HFFc6 (cell line): ENCODE measurements around the gene TNNT2. TPM values are rescaled to one million over a fixed set of nuclear protein-coding genes. Genes with fewer than 3 reads are reported as not detected.

ENCODE experiments used
- DNase-seq: peaks from one replicate; pipeline ENCODE4 v3.0.0-alpha.2; 2018
- H3K27ac Mint-ChIP-seq: 2 replicates; pipeline ENCODE4 v1.8.0; 2020; ENCODE audit warnings: mild to moderate bottlenecking, mixed read lengths
- H3K27me3 Mint-ChIP-seq: 2 replicates; pipeline ENCODE4 v1.8.0; 2021; ENCODE audit warnings: mild to moderate bottlenecking, moderate library complexity, mixed read lengths; ENCODE audit not compliant: insufficient read depth
- H3K36me3 Mint-ChIP-seq: 2 replicates; pipeline ENCODE4 v1.8.0; 2021; ENCODE audit warnings: low read depth, mixed read lengths
- H3K4me1 Mint-ChIP-seq: 2 replicates; pipeline ENCODE4 v1.8.0; 2020; ENCODE audit warnings: low read depth, mixed read lengths
- H3K4me3 Mint-ChIP-seq: 2 replicates; pipeline ENCODE4 v1.8.0; 2020; ENCODE audit warnings: mild to moderate bottlenecking, moderate library complexity, mixed read lengths
- H3K9me3 Mint-ChIP-seq: 2 replicates; pipeline ENCODE4 v1.8.0; 2020; ENCODE audit warnings: mild to moderate bottlenecking, mixed read lengths
- CTCF ChIP-seq: fragments of 200-600 bp; sonication (generic); IDR thresholded peaks from 2 replicates; pipeline ENCODE4 v1.5.0; 2021; ENCODE audit warnings: antibody characterized with exemption, mild to moderate bottlenecking
- total RNA-seq, 6 experiments: library from RNA; stranded (reverse); fragmentation: NEBNext Ultra II Directional; extraction: Animal tissue kit (Norgen Biotek cat#: 25700); gene quantifications; 2 replicates in 1 of 6; 3 replicates in 5 of 6; pipeline ENCODE4 v1.2.3, GENCODE V29; 2021

Gene TNNT2
- total RNA-seq, 6 experiments from 2014 or later = not detected

GRCh38 chr1:201385299-201385891 is 7.9 kb upstream of the TNNT2 start:
- H3K4me1 Mint-ChIP-seq = peaks cover 26% of the 10 kb centered on the region
- H3K4me3 Mint-ChIP-seq = no peak overlapping the region
- peak; percentile 92 for TF ChIP-seq CTCF
- peaks cover 24% of the 10 kb centered on the region for H3K27me3 Mint-ChIP-seq
- no peak for DNase-seq
- 0 out of 2 replicates have a peak overlapping the region, but pooled peaks have one; percentile 65 for H3K27ac Mint-ChIP-seq
- H3K9me3 Mint-ChIP-seq = no peaks in the 10 kb centered on the region
- no peaks in the 10 kb centered on the region for H3K36me3 Mint-ChIP-seq

- no peaks in the 10 kb centered on the region for H3K9me3 Mint-ChIP-seq
- H3K4me3 Mint-ChIP-seq = peak overlapping the region; percentile 74
- peaks cover 19% of the 10 kb centered on the region for H3K27me3 Mint-ChIP-seq
- no peak for TF ChIP-seq CTCF
- peaks cover 26% of the 10 kb centered on the region for H3K4me1 Mint-ChIP-seq
- no peaks in the 10 kb centered on the region for H3K36me3 Mint-ChIP-seq
- peak overlapping the region; percentile 89 for H3K27ac Mint-ChIP-seq
- no peak for DNase-seq
Measured at GRCh38 chr1:201384406-201384782, 6.9 kb upstream of the TNNT2 start.

GRCh38 chr1:201383647-201384405 is 6.3 kb upstream of the TNNT2 start:
- peak overlapping the region; percentile 74 for H3K4me3 Mint-ChIP-seq

DNA sequence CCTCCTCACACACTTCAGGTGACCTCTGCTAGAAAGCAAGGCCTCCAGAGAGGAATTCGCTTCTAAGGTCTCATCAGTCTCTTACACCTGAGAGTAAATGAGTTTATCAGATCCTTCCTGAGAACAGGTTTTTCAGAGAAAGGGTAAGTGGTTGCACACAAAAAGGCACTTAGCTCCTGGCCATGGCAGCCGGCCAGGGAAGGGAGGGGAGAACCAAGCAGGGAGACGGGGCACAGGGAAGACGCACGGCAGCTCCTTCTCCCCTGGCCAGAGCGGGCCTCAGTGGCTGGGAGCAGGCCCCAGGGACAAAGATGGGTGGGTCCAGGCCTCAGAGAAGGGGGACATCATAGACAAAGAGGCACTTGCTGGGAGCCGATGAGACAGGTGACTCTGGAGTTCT is 3.6 kb upstream of the TNNT2 start:
- H3K4me3 Mint-ChIP-seq = no peak overlapping the region
- no peak for TF ChIP-seq CTCF

More at GRCh38 chr1:201383647-201384405, 6.3 kb upstream of the TNNT2 start:
- no peak for TF ChIP-seq CTCF
- peak; percentile 86 for DNase-seq
- H3K4me1 Mint-ChIP-seq = peaks cover 26% of the 10 kb centered on the region
- peaks cover 14% of the 10 kb centered on the region for H3K27me3 Mint-ChIP-seq
- peak overlapping the region; percentile 89 for H3K27ac Mint-ChIP-seq
- H3K36me3 Mint-ChIP-seq = no peaks in the 10 kb centered on the region
- no peaks in the 10 kb centered on the region for H3K9me3 Mint-ChIP-seq

DNA sequence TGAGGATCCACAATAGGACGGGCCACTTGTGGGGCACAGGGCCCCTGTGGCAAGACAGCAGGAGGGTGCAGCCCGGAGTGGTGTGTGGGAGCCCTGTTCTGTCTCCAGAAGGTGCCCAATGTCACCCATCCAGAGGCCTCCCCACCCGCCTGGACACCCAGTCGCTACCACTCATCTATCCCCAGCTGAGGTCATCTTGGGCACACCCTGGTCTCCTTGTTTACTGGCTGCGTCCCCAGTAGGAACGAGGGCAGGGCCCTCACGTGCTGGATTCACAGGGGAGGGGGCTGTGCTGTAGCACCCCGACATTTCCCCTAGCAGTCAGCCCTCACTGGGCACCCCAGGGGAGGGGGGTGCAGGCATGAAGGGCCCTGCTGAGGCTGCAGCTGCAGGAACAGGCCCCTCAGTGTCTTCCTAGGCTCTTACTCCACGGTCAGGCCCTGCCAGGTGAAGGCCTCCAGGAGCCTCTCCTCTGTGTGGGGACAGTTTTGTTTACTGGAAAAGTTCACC is 2.3 kb upstream of the TNNT2 start:
- no peak for DNase-seq
- Mint-ChIP-seq H3K4me3 (no peak overlapping the region), H3K36me3 (no peaks in the 10 kb centered on the region), H3K27ac (no peak overlapping the region), H3K9me3 (no peaks in the 10 kb centered on the region), H3K27me3 (peaks cover 6% of the 10 kb centered on the region), H3K4me1 (peaks cover 25% of the 10 kb centered on the region)
- TF ChIP-seq CTCF = no peak

More for the DNA sequence above, 3.6 kb upstream of the TNNT2 start:
- H3K27me3 Mint-ChIP-seq = no peaks in the 10 kb centered on the region; the same call in 1 of the 2 replicates
- H3K9me3 Mint-ChIP-seq = no peaks in the 10 kb centered on the region
- no peak for DNase-seq
- peaks cover 30% of the 10 kb centered on the region for H3K4me1 Mint-ChIP-seq
- no peaks in the 10 kb centered on the region for H3K36me3 Mint-ChIP-seq
- no peak overlapping the region for H3K27ac Mint-ChIP-seq
